ENCODE results near the gene WDR90. TPM values are rescaled to one million over a fixed set of nuclear protein-coding genes. Genes with fewer than 3 reads are reported as not detected.

WDR90 gene
- total and polyA plus RNA-seq, 10 of the 15 experiments (the other 5 are each of a cell fraction or from before 2014, with no cell fraction given): 2.0 to 65.0 (median 16.7) TPM

DNA sequence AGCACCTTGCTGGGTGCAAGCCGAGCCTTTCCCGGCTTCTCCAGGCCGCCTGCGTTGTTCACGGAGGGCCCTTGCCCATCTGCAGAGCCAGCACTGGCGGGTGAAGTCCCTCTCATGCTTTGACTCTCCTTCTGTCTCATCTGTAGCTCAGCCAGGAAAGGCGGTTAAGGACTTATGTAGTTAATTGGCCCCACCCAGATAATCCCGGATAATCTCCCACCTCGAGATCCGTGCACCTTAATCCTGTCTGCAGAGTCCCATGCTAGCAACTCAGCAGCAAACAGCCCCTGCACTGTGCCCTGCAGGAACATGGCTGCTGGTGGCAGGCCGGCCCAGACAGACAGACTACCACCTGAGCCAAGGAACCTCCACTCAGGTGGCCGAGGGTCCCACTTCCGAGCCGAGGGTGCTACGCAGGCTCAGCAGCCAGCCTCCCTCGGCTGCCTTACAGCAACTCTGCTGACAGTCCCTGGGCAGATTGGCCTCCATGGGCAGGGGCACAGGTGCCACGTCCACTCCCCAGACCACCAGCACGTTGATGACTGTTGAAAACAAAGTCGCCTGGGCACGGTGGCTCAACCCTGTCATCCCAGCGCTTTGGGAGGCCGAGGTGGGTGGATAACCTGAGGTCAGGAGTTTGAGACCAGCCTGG is 42.4 kb upstream of the WDR90 start:
- POLR2A ChIA-PET: no interaction called here
- CTCF ChIA-PET: no interaction called here
- BruUV-seq (replicated peaks): no TSS peak
- Histone ChIP-seq H3K4me3 (no peak overlapping the region), H4K20me1 (ENCODE audit: control insufficient read depth, insufficient read depth) (no peaks in the 10 kb centered on the region), H3K79me2 (ENCODE audit: control insufficient read depth, insufficient read depth, low read length) (no peaks in the 10 kb centered on the region), H2AFZ (ENCODE audit: control insufficient read depth, low read depth, low read length) (no peak overlapping the region), H3K27me3 (replicated peaks in 1 of 2; ENCODE audit: control insufficient read depth in 2 of 2, insufficient read depth in 2 of 2, low read length in 1 of 2) (no peaks in the 10 kb centered on the region), H3K9ac (ENCODE audit: control insufficient read depth, insufficient read depth, low read length) (no peak overlapping the region), H3K36me3 (ENCODE audit: control insufficient read depth in 2 of 2, insufficient read depth in 2 of 2, low read length in 1 of 2) (no peaks in the 10 kb centered on the region), H3K4me1 (ENCODE audit: control insufficient read depth, insufficient read depth, low read length) (no peaks in the 10 kb centered on the region), H3K4me2 (ENCODE audit: control insufficient read depth, insufficient read depth) (no peak overlapping the region), H3K9me3 (replicated peaks; ENCODE audit: control insufficient read depth, insufficient read depth, low read length) (peaks cover 3% of the 10 kb centered on the region; the same call in 1 of the 3 replicates), H3K27ac (ENCODE audit: control insufficient read depth, insufficient read depth) (no peak overlapping the region)
- RAD21 ChIA-PET (ENCODE audit: unreplicated experiment): no interaction called here
- ATAC-seq (no peak), DNase-seq (ENCODE audit: low read depth, low spot score) (no peak), FAIRE-seq (no peak)
- no peak for TF ChIP-seq NRF1 (conservative IDR thresholded peaks at IDR 0.05; ENCODE audit: low read depth, low read length)
- 92% methylated on average over 22 of the region's 22 CpGs for WGBS (ENCODE audit: insufficient coverage, insufficient replicate concordance, low lambda C conversion rate, missing lambda C conversion rate)
- intact Hi-C loops (cut with micrococcal nuclease; ENCODE audit: unreplicated experiment): no loop called here
- SMC1A ChIA-PET (ENCODE audit: uncharacterized antibody, unreplicated experiment): interaction anchor here (0.6 kb wide), 1 partner anchor 546 kb away, joined by 3 read pairs; no protein-coding TSS in a partner anchor
- in situ Hi-C loops (cut with MboI): no loop called here

DNA sequence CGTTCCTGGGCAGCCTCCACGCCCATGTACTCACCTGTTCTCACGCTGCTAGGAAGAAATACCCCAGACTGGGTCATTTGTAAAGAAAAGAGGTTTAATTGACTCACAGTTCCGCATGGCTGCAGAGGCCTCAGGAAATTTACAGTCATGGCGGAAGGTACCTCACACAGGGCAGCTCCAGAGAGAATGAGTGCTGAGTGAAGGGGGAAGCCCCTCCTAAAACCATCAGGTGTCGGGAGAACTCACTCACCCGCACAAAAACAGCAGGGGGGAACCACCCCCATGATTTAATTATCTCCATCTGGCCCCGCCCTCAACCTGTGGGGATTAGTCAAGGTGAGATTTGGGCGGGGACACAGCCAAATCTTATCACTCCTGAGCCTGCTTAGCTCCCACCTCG is 41.1 kb upstream of the WDR90 start:
- BruUV-seq (replicated peaks): TSS peak; percentile 45
- TF ChIP-seq PAX5 (IDR thresholded peaks at IDR 0.05; ENCODE audit: borderline replicate concordance, low read depth, low read length): peak; percentile 57; the same call in 1 of the 2 replicates
- TF ChIP-seq, protein P1, sequence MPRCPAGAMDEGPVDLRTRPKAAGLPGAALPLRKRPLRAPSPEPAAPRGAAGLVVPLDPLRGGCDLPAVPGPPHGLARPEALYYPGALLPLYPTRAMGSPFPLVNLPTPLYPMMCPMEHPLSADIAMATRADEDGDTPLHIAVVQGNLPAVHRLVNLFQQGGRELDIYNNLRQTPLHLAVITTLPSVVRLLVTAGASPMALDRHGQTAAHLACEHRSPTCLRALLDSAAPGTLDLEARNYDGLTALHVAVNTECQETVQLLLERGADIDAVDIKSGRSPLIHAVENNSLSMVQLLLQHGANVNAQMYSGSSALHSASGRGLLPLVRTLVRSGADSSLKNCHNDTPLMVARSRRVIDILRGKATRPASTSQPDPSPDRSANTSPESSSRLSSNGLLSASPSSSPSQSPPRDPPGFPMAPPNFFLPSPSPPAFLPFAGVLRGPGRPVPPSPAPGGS (IDR thresholded peaks at IDR 0.05; ENCODE audit: borderline replicate concordance, insufficient read depth, low read depth, low read length, poor library complexity, severe bottlenecking): no peak
- TF ChIP-seq HDAC2 (IDR thresholded peaks at IDR 0.05): no peak
- H3K9me3 ChIP-seq (replicated peaks; ENCODE audit: control insufficient read depth, insufficient read depth, low read length): peaks cover 3% of the 10 kb centered on the region; the same call in 1 of the 3 replicates
- FAIRE-seq: no peak
- no peaks in the 10 kb centered on the region for H3K4me1 ChIP-seq (ENCODE audit: control insufficient read depth, insufficient read depth, low read length)
- ChIA-PET RAD21 (ENCODE audit: unreplicated experiment) (interaction anchor here (0.5 kb wide), 1 partner anchor 21 kb away, joined by 3 read pairs; no protein-coding TSS in a partner anchor), SMC1A (ENCODE audit: uncharacterized antibody, unreplicated experiment) (no interaction called here), CTCF (no interaction called here), POLR2A (no interaction called here)
- H4K20me1 ChIP-seq (ENCODE audit: control insufficient read depth, insufficient read depth): no peaks in the 10 kb centered on the region
- H3K79me2 ChIP-seq (ENCODE audit: control insufficient read depth, insufficient read depth, low read length): no peaks in the 10 kb centered on the region
- WGBS (ENCODE audit: insufficient coverage, insufficient replicate concordance, low lambda C conversion rate, missing lambda C conversion rate): 4% methylated on average over 8 of the region's 10 CpGs
- no peaks in the 10 kb centered on the region for H3K36me3 ChIP-seq (ENCODE audit: control insufficient read depth in 2 of 2, insufficient read depth in 2 of 2, low read length in 1 of 2)
- intact Hi-C loops (cut with micrococcal nuclease; ENCODE audit: unreplicated experiment) (no loop called here), in situ Hi-C loops (cut with MboI) (no loop called here)
- DNase-seq (ENCODE audit: low read depth, low spot score): no peak
- H2AFZ ChIP-seq (ENCODE audit: control insufficient read depth, low read depth, low read length): no peak overlapping the region
- no peak for ATAC-seq
- H3K4me2 ChIP-seq (ENCODE audit: control insufficient read depth, insufficient read depth): no peak overlapping the region
- no peak overlapping the region for H3K27ac ChIP-seq (ENCODE audit: control insufficient read depth, insufficient read depth)
- H3K9ac ChIP-seq (ENCODE audit: control insufficient read depth, insufficient read depth, low read length): no peak overlapping the region
- H3K4me3 ChIP-seq: no peak overlapping the region
- no peaks in the 10 kb centered on the region for H3K27me3 ChIP-seq (replicated peaks in 1 of 2; ENCODE audit: control insufficient read depth in 2 of 2, insufficient read depth in 2 of 2, low read length in 1 of 2)
